Lower leg skin (tissue), 4 donors: ENCODE results near the gene ASAP3. TPM values are rescaled to one million over a fixed set of nuclear protein-coding genes. Genes with fewer than 3 reads are reported as not detected.
"Not testable (repeated sequence)": the region's sequence is repeated elsewhere in the genome, so short reads cannot be mapped to it uniquely, and the experiment has no call there.

ENCODE experiments used
- DNase-seq, 2 donors: peaks; one replicate each; pipeline ENCODE4 v3.0.0-alpha.2; 2019; ENCODE audit warnings: low spot score in 2 of 2
- H3K4me3 ChIP-seq: fragments of 200-600 bp; sonication (generic); 2 replicates; pipeline ENCODE4 v1.5.1; 2017; ENCODE audit warnings: mild to moderate bottlenecking, low read depth; ENCODE audit not compliant: poor library complexity, severe bottlenecking
- POLR2A ChIP-seq, 2 donors: fragments of 450-650 bp; IDR thresholded peaks; one replicate each; pipeline ENCODE4 v1.6.1; 2016 to 2017; ENCODE audit warnings: antibody characterized with exemption in 2 of 2, mild to moderate bottlenecking in 1 of 2, moderate library complexity in 1 of 2
- WGBS, 2 donors: methylation state at CpG; one replicate each; pipeline ENCODE4 v1.1.5; 2018; 5-methylcytosine and 5-hydroxymethylcytosine counted together
- intact Hi-C: fragments of 100-400 bp; cut with DNase I; formaldehyde crosslinking; loops from one replicate; pipeline ENCODE4 v1.15.0; 2023; ENCODE audit warnings: low total_unique reads
- total RNA-seq, 4 donors: library from RNA; depleted of rRNA; stranded (reverse); fragments of >200 nt; gene quantifications; one replicate each; pipeline ENCODE4 v1.1.0, GENCODE V29; 2016
- TF ChIP-seq, protein P1 (sequence below), 3 donors: fragments of 450-650 bp; IDR thresholded peaks; one replicate each; pipeline ENCODE4 v1.5.1; 2016; ENCODE audit warnings: antibody characterized with exemption in 3 of 3, mild to moderate bottlenecking in 3 of 3, moderate library complexity in 2 of 3

Gene ASAP3
- total RNA-seq, 4 donors from 2014 or later, result 103 to 114 (median 108) TPM

DNA sequence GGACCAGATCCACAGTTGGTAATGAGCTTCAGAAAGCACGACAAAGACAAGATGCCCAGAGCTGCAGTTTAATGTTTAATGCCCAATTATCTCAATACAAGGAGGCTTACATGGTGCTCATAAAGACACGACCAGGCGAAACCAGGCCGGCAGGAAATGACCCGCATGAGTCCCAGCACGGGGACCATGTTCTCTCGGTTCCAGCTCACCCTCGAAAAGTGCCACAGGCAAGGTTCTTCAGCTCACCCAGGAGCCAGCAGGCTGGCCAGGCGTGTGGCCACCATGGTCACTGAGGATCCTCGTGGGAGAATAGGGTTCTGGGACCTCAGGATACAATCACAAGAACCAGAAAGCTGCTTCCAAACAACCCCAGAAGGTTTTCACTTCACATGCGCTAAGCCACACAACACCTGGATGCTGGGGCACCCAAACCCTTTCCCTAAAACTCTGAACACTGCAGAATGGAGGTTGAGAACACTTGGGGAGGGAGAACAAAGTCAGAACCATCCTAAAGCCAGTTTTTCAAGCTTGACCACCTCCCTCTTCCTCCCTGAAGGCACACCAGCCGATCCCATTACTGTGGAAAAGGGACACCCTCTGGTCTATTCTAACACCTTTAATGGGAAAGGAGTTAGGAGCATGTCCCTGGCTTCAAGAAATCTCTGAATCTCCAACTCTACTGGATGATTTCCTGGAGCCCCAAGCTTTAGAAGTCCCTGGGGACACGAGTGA lies 22.6 kb upstream of the ASAP3 start:
- WGBS, 2 donors, result 75 to 85% methylated on average over 13 of the region's 13 CpGs
- intact Hi-C loops, result no loop called here
- H3K4me3 ChIP-seq, result no peak overlapping the region
- no peak for DNase-seq
- TF ChIP-seq, protein P1, sequence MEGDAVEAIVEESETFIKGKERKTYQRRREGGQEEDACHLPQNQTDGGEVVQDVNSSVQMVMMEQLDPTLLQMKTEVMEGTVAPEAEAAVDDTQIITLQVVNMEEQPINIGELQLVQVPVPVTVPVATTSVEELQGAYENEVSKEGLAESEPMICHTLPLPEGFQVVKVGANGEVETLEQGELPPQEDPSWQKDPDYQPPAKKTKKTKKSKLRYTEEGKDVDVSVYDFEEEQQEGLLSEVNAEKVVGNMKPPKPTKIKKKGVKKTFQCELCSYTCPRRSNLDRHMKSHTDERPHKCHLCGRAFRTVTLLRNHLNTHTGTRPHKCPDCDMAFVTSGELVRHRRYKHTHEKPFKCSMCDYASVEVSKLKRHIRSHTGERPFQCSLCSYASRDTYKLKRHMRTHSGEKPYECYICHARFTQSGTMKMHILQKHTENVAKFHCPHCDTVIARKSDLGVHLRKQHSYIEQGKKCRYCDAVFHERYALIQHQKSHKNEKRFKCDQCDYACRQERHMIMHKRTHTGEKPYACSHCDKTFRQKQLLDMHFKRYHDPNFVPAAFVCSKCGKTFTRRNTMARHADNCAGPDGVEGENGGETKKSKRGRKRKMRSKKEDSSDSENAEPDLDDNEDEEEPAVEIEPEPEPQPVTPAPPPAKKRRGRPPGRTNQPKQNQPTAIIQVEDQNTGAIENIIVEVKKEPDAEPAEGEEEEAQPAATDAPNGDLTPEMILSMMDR (IDR thresholded peaks at IDR 0.05), result no peak
- no peak for TF ChIP-seq POLR2A (IDR thresholded peaks at IDR 0.05)

DNA sequence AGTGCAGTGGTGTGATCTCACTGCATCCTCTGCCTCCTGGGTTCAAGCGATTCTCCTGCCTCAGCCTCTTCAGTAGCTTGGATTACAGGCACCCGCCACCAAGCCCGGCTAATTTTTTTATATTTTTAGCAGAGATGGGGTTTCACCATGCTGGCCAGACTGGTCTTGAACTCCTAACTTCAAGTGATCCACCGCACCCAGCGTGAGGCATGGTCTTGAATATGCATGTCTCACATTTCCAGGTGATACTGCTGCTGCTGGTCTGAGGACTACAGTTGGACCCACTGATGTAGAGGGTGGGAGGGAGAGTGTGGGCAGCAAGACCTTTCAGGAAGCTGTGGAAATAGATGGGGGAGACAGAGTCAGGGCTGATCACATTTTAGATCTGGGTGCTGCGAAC lies 21.9 kb upstream of the ASAP3 start:
- H3K4me3 ChIP-seq, result no peak overlapping the region
- 94 to 95% methylated on average over 6 of the region's 6 CpGs for WGBS, 2 donors
- intact Hi-C loops, result no loop called here
- DNase-seq, result no peak
- TF ChIP-seq, protein P1 (IDR thresholded peaks at IDR 0.05), result no peak
- no peak for TF ChIP-seq POLR2A (IDR thresholded peaks at IDR 0.05)

DNA sequence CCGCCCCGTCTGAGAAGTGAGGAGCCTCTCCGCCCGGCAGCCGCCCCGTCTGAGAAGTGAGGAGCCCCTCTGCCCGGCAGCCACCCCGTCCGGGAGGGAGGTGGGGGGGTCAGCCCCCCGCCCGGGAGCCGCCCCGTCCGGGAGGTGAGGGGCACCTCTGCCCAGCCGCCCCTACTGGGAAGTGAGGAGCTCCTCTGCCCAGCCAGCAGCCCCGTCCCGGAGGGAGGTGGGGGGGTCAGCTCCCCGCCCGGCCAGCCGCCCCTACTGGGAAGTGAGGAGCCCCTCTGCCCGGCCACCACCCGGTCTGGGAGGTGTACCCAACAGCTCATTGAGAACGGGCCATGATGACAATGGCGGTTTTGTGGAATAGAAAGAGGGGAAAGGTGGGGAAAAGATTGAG lies 20.2 kb upstream of the ASAP3 start:
- WGBS, 2 donors, result 76 to 84% methylated on average over 17 to 20 of the region's 24 CpGs
- intact Hi-C loops, H3K4me3 ChIP-seq, DNase-seq: not testable (repeated sequence)

DNA sequence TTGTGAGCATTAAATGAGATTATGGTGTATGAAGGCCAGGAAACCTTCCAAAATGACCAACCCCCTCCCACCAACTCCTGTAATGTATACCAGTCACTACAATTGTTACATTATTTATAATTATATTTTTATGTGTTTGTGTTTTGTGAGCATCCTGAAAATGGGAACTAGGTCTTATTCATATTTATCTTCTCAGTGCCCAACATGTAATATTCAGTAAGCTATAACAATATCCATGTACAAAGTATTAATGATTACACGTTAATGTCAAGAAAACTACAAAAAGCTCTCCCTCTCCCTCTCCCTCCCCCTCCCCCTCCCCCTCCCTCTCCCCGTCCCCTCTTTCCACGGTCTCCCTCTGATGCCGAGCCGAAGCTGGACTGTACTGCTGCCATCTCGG lies 19.0 kb upstream of the ASAP3 start:
- no peak overlapping the region for H3K4me3 ChIP-seq
- intact Hi-C loops, result no loop called here
- TF ChIP-seq POLR2A (IDR thresholded peaks at IDR 0.05), result no peak
- TF ChIP-seq, protein P1 (IDR thresholded peaks at IDR 0.05), result no peak
- DNase-seq, result no peak
- whole genome bisulfite sequencing, 2 donors, result 67 to 77% methylated on average over 6 of the region's 6 CpGs

DNA sequence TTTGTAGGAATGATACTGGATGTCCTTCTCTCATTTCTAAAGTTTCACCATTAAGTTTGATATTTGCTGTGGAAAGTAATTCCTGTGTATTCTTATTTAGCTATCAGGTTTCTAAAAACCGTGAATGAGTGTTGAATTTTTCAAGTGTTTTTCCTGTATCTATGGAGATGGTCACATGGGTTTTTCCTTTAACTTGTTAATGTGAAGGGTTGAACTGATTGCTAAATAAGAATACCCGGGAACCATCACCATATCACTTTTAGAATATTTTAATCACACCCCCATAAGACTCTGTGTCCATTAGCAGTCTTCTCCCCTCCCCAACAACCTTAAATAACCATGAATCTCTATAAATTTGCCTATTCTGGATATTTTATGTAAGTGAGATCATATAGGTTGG lies 16.5 kb upstream of the ASAP3 start:
- no peak for TF ChIP-seq POLR2A (IDR thresholded peaks at IDR 0.05)
- TF ChIP-seq, protein P1 (IDR thresholded peaks at IDR 0.05), result no peak
- intact Hi-C loops, result no loop called here
- DNase-seq, result no peak
- 26% methylated on average over 2 of the region's 2 CpGs for WGBS, 2 donors
- H3K4me3 ChIP-seq, result no peak overlapping the region

DNA sequence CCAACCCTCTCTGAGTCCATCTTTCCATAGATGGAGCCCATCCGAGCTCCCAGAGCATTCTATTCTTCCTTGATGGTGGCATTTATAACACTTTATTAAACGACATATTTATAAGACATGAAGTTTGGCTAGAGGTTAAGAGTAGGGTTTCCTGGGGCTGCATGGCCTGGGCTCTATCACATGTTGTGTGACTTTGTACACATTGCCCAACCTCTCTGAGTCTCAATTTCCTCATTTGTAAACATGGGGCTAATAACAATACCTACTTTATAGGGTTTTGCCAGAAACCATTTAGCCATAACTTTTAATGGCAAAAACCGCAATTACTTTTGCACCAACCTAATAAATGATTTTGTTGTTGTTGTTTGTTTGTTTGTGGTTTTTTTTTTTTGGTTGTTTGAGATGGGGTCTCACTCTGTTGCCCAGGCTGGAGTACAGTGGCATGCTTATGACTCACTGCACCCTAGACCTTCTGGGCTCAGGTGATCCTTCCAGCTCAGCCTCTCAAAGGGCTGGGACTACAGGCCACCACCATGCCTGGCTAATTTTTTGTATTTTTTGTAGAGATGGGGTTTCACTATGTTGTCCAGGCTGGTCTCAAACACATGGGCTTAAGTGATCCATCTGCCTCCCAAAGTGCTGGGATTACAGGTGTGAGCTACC lies 13.9 kb upstream of the ASAP3 start:
- WGBS, 2 donors, result 78 to 79% methylated on average over 3 of the region's 3 CpGs
- intact Hi-C loops, result loop anchor here (5.0 kb wide), 1 partner anchor 44 kb away; no protein-coding TSS in a partner anchor
- no peak for DNase-seq
- no peak overlapping the region for H3K4me3 ChIP-seq
- TF ChIP-seq, protein P1 (IDR thresholded peaks at IDR 0.05), result no peak
- no peak for TF ChIP-seq POLR2A (IDR thresholded peaks at IDR 0.05)
